HG03064 (cell line): Measurements from ENCODE around the gene USP48.
A peak's percentile ranks its signal among the peaks of the same experiment; 100 is the strongest.
"Not testable (repeated sequence)": the region's sequence is repeated elsewhere in the genome, so short reads cannot be mapped to it uniquely, and the experiment has no call there.

Source experiments
- ATAC-seq: cut with Tn5 transposase; IDR thresholded peaks from one replicate; pipeline ENCODE4 v1.9.1; 2021; ENCODE audit warnings: low read depth; ENCODE audit not compliant: unreplicated experiment

The USP48 gene

GRCh38 chr1:21782868-21783678 lies at the start of gene USP48:
Gene USP48 (minus strand): TSS chr1:21783149. CDS start chr1:21782957, 192 bp downstream.
- peak; percentile 60 for ATAC-seq

- no peak for ATAC-seq
Observed at GRCh38 chr1:21831454-21831970, 48.6 kb upstream of the USP48 start.

DNA sequence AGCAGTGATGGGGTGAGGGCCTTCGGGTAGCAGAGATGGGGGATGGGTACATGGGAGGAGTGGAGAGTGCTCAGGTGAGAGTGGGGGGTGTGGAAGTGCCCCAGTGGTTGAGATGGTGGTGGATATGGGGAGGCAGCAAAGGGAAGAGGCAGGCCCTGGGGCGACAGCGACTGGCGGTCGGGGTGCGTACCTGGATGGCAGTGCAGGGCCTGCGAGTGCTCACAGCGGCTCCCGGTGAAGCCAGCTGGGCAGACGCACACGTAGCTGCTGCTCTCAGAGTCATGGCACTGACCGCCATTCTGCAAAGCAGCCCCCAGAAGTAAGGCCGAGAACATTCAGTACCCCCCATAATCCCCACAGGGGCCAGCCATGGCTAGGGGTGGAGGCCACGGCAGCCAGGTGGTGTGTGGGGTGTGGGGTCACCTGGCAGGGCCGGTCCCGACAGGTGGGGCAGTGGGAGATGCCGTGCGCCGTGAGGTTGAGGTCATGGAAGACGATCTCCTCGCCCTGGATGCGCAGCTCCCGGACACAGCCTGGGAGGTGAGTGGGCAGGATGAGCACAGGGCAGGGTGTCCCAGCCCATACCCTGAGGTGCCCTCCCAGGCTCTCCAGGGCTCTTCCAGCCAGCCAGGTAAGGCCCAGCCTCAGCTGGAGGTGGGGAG lies 48.0 kb upstream of the USP48 start:
- no peak for ATAC-seq

DNA sequence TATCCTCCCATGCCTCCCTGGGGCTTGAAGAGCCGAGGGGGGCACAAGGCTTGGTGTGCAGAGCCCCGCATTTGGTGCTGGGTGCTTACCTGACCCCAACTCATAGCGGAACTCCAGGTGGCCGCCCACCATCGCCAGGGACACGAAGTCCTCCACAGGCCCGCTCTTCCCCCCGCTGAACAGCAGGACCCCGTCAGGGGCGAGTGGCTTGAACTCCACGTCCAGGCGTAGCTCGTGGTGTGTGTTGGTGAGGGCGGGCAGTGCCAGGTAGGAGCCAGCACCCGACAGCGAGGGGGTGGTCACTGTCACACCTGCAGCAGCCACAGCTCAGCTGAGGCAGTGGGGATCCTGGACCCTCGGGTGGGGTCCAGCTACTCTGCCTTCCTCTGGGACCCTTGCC lies 46.3 kb upstream of the USP48 start:
- ATAC-seq = no peak

DNA sequence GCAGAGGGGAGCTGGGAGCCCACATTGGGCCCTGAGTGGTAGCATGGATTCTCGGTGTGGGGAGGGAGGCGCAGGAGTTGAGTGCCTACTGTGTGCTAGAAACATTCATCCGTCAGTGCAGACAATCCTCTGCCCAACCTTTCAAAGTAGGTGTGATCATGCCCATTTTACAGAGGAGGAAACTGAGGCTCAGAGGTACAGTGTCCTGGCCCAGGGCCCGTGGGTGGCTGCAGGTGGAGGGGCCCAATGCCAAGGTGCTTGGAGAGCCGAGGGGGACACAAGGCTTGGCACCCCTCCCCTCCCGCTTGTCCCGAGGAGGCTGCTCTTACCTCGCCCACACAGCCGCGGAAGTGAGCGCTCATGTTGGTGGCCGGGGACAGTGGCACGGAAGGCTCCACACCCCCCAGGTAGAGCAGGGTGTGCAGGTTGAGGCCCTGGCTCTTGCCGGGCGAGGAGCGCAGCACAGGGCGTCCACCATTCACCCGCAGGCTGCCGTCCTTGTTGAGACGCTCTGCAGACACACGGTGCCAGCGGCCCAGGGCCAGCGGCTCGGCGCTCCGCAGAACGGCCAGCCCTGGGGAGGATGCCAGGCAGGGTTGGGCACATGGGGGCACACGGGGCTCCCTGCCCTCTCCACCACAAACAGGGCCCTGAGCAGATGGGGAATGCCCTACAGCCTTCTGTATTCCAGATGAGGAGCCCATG lies 45.7 kb upstream of the USP48 start:
- no peak for ATAC-seq

- no peak for ATAC-seq
Observed at GRCh38 chr1:21828075-21828474, 45.1 kb upstream of the USP48 start.

- no peak for ATAC-seq
Observed at GRCh38 chr1:21827141-21827679, 44.3 kb upstream of the USP48 start.

DNA sequence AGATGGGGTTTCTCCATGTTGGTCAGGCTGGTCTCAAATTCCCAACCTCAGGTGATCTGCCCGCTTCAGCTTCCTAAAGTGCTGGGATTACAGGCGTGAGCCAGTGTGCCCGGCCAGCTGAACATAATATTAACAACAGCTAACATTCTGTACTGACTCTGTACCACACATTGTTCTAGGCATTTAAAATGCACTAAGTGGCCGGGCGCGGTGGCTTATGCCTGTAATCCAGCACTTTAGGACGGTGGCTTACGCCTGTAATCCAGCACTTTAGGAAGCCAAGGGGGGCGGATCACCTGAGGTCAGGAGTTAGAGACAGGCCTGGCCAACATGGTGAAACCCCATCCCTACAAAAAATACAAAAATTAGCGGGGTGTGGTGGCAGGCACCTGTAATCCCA lies 43.7 kb upstream of the USP48 start:
- not testable (repeated sequence) for ATAC-seq

- no peak for ATAC-seq
Observed at GRCh38 chr1:21825393-21825792, 42.4 kb upstream of the USP48 start.

DNA sequence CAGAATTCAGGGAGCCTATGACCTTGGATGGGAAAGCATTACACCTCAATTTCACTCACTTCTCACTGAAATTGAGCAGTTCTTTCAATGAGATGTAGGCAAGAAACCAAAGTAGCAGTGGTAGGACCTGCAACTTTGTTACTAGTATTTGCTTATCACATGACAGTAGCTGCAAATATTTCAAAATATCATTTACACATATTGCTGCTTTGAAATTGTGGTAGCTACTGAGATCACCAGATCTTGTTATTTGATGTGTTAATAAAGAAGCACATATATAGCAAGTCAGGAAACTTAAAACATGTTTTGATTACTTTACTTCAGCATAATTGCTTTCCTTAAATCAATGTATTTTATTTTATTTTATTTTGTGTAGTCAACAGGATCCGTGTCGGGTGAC lies 42.0 kb upstream of the USP48 start:
- no peak for ATAC-seq

DNA sequence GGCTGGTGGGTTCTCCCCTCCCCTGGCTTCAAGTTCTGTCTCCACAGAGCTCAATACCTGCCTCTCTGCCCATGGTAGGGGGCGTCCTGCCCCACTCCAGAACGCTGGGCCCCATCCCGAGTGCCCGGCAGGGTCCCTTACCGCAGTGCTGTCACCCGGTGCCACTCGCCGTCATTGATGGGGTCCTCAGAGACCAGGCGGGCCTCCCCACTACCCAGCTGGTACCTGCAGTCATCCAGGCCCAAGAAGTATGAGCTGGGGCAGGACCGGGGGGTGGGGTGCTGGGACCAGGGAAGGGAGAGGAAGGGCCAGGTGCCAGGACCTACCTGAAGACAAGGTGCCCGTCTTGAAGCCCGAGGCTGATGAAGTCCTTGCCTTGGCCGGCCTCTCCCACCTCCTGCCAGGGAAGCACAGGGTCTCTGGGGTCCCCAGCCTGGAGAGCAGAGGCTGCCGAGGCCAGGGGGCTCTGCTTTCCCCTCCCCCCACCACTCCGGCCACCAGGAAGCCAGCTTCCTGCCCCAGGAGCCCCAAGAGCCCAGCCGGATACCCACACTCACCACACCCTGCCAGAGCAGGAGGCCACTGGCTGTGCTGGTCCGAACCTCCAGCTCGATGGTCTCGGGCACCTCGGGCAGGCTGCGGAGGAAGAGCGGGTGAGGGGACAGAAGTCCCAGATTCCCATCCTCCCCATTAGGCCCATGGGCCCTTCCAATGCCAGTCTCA lies 41.2 kb upstream of the USP48 start:
- no peak for ATAC-seq

- no peak for ATAC-seq
Observed at GRCh38 chr1:21823206-21823979, 40.4 kb upstream of the USP48 start.

GRCh38 chr1:21822349-21822748 lies 39.4 kb upstream of the USP48 start:
- no peak for ATAC-seq

GRCh38 chr1:21821385-21822019 lies 38.6 kb upstream of the USP48 start:
- no peak for ATAC-seq

DNA sequence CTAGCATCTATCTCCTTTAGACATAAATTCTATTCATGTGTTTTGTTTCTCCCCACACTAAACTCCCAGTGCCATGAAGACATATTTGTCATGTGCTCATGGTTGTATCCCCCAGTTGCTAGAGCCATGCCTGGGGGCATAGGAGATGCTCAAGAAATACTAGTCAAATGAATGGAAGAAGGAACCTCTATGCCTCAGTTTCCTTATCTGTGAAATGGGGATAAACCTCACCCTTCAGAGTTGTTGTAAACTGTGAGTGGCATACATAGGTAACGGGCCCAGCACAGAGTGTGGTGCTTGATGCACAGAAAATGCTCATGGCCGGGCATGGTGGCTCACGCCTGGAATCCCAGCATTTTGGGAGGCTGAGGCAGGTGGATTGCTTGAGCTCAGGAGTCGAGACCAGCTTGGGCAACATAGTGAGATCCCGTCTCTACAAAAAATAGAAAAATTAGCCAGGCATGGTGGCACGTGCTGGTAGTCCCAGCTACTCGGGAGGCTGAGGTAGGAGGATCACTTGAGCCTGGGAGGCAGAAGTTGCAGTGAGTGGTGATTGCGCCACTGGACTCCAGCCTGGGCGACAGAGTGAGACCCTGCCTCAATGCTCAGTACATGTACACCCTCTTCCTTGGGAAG lies 37.8 kb upstream of the USP48 start:
- ATAC-seq = no peak

DNA sequence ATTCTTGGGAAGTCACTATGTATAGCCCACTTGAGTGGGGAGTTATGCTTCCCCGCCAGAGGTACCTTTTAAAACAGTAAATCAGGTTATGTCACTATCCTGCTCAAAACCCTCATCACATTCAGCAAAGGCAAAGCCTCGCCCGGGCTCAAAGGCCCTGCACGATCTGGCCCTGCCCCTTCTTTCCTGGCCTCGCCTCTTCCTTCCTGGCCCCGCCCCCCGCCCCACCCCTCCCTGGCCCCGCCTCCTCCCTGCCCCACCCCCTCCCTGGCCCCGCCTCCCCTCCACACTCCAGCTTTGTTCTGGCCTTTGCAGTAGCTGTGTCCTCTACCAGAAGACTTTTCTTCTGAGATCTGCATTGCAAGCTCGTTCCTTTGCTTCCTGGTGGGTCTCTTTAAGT lies 35.7 kb upstream of the USP48 start:
- ATAC-seq = no peak

GRCh38 chr1:21816602-21817302 lies 33.8 kb upstream of the USP48 start:
- no peak for ATAC-seq

DNA sequence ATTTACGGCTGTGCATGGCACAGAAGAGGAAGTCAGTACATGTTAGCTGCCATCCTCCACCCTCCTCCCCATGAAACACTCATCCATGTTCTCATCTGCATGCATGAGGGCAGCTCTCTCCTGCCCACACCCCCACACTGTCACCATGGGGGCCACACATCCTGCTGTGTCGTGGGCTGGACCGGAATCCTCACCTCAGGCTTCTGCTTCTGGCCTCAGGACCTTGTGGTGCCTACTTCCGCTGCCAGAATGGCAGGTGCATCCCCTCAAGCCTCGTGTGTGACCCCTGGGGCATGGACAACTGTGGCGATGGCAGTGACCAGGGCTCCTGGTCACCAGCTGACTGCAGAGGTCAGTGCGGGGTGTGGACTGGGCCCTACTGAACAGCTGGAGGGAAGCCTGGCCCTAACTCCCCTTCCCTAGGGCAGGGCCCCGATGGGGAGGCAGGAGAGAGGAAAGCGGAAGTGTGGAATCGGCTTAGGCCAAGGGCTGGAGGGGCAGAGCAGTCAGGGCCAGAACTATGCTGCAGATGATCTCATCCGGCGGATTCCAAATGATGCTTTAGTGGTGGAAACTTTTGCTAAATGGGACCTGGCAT lies 32.9 kb upstream of the USP48 start:
- no peak for ATAC-seq
